Stimulated activated CD4-positive, alpha-beta T cell treated with anti-CD3 and anti-CD28 coated beads, TNF-alpha, amount 100 ng/mL, for 48 hours (primary cell): Measurements from ENCODE around the gene SFN.

Source experiments
- DNase-seq, 3 donors: peaks; one replicate each; pipeline ENCODE4 v3.0.0-alpha.2; 2020; ENCODE audit warnings: low read depth in 3 of 3

Gene SFN

GRCh38 chr1:26911399-26912146 is 48.6 kb downstream of the SFN start:
- DNase-seq: no peak

- no peak for DNase-seq
Measured at GRCh38 chr1:26912147-26912490, 49.2 kb downstream of the SFN start.

- no peak for DNase-seq
Measured at GRCh38 chr1:26913389-26913753, 50.4 kb downstream of the SFN start.
